ENCODE results near the gene TUB. TPM values are rescaled to one million over a fixed set of nuclear protein-coding genes. Genes with fewer than 3 reads are reported as not detected.

The TUB gene
- polyA plus RNA-seq, 1 experiment = 11.8 TPM

DNA sequence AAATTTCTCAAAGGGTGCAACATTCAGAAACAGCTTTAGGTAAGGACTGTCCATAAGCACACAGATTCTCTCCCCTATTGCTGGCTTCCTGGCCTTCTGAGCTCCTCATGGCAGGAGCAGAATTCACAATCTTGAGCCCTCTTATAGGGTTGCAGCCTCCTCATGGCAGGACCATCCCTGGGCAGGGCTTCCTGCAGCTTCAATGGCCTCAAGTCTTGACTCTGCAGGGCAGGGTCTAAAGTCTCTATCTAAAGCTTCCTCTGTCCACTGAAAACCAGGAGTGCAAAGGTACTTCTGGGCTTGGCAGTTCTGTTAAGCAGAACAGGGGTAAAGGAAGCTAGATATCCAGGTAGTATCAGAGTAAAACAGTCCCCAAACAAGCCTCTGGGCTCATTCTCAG is 28.7 kb downstream of the TUB start:
- no peak overlapping the region for H3K4me3 ChIP-seq (ENCODE audit: low read depth, low read length)
- TF ChIP-seq CTCF (IDR thresholded peaks at IDR 0.05; ENCODE audit: insufficient read depth, low read depth, low read length) = no peak
- CTCF ChIA-PET = interaction anchor here (1.2 to 6.4 kb wide), 3 partner anchors 10 to 103 kb away, joined by 5 to 49 read pairs (median 16); no protein-coding TSS in a partner anchor
- peaks cover 1% of the 10 kb centered on the region; the same call in 1 of the 2 replicates for H3K36me3 ChIP-seq (ENCODE audit: control insufficient read depth, insufficient read depth, low read length)
- H3K27me3 ChIP-seq (ENCODE audit: control insufficient read depth, insufficient read depth, low read length) = peaks cover 6% of the 10 kb centered on the region; the same call in 1 of the 2 replicates
- POLR2A ChIA-PET = interaction anchor here (0.5 kb wide), 1 partner anchor 474 kb away, joined by 3 read pairs; no protein-coding TSS in a partner anchor
- no peak for DNase-seq (ENCODE audit: low read depth)

DNA sequence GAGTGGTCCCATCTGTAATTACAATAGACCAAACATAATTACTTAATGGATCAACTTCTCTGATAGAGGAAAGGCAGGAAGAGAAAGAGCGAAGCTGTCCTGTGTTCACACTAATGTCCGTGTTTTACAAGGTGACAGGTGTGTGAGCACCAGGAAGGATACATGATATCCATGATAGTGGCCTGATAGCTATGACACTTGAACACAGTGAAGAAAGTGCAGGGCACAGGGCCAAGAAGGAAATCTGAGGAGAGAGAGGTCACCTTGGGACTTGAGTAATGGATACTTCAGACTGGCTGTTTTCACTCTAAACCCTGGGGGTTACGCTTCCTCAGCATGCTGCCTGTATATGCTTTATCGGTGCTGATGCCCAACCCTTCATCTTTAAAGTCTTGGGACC is 29.4 kb downstream of the TUB start:
- ChIA-PET CTCF (interaction anchor here (2.6 to 6.4 kb wide), 2 partner anchors 11 to 153 kb away, joined by 5 to 49 read pairs; partner anchors contain the start of gene LMO1), POLR2A (no interaction called here)
- no peak overlapping the region for H3K4me3 ChIP-seq (ENCODE audit: low read depth, low read length)
- H3K36me3 ChIP-seq (ENCODE audit: control insufficient read depth, insufficient read depth, low read length) = no peaks in the 10 kb centered on the region
- no peak for TF ChIP-seq CTCF (IDR thresholded peaks at IDR 0.05; ENCODE audit: insufficient read depth, low read depth, low read length)
- peaks cover 6% of the 10 kb centered on the region; the same call in 1 of the 2 replicates for H3K27me3 ChIP-seq (ENCODE audit: control insufficient read depth, insufficient read depth, low read length)
- DNase-seq (ENCODE audit: low read depth) = no peak

- CTCF ChIA-PET = interaction anchor here (1.2 to 6.4 kb wide), 3 partner anchors 12 to 152 kb away, joined by 3 to 49 read pairs (median 5); partner anchors contain the start of gene LMO1
- no peak overlapping the region for H3K4me3 ChIP-seq (ENCODE audit: low read depth, low read length)
- TF ChIP-seq CTCF (IDR thresholded peaks at IDR 0.05; ENCODE audit: insufficient read depth, low read depth, low read length) = no peak
- POLR2A ChIA-PET = no interaction called here
- DNase-seq (ENCODE audit: low read depth) = no peak
- H3K36me3 ChIP-seq (ENCODE audit: control insufficient read depth, insufficient read depth, low read length) = no peaks in the 10 kb centered on the region
- peaks cover 6% of the 10 kb centered on the region; the same call in 1 of the 2 replicates for H3K27me3 ChIP-seq (ENCODE audit: control insufficient read depth, insufficient read depth, low read length)
Measured at GRCh38 chr11:8111636-8112035, 30.6 kb downstream of the TUB start.

GRCh38 chr11:8122173-8122764 is 41.3 kb downstream of the TUB start:
- H3K36me3 ChIP-seq (ENCODE audit: control insufficient read depth, insufficient read depth, low read length) = no peaks in the 10 kb centered on the region
- no peak overlapping the region for H3K4me3 ChIP-seq (ENCODE audit: low read depth, low read length)
- CTCF ChIA-PET = interaction anchor here (0.8 kb wide), 1 partner anchor 23 kb away, joined by 3 read pairs; no protein-coding TSS in a partner anchor
- H3K27me3 ChIP-seq (ENCODE audit: control insufficient read depth, insufficient read depth, low read length) = no peaks in the 10 kb centered on the region; the same call in 1 of the 2 replicates
- DNase-seq (ENCODE audit: low read depth) = no peak
- POLR2A ChIA-PET = no interaction called here
- no peak for TF ChIP-seq CTCF (IDR thresholded peaks at IDR 0.05; ENCODE audit: insufficient read depth, low read depth, low read length)

DNA sequence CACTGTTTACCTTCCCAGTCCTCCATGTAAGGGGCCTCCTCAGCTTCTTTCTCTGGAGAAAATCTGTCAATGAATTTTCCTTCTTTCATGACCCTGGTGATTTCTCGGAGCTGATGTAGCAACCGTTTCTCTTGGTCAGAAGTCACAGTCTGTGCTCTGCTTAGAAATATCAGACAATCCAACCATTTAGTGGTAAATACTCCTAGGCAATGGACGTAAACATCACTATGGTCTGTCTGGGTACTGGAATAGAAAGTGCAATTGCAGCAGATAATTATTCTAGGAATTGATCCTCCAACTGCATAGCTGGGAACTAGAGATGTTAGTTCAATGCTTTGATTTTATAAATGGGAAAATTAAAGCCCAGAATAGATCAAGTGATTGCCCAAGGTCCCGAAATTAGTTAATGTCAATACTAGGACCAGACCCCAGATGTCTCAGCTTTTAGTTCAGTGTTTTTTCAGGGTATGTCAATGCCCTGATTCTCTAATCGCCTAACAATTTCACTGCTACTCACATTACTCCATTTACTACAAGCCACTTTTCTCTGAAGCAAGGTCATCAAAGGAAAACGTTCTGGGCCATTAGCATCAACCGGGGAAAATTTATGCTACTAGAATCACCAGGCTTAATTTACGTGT is 45.8 kb downstream of the TUB start:
- CTCF ChIA-PET = no interaction called here
- POLR2A ChIA-PET = interaction anchor here (0.6 kb wide), 1 partner anchor 12 kb away, joined by 3 read pairs; no protein-coding TSS in a partner anchor
- no peaks in the 10 kb centered on the region; the same call in 1 of the 2 replicates for H3K27me3 ChIP-seq (ENCODE audit: control insufficient read depth, insufficient read depth, low read length)
- TF ChIP-seq CTCF (IDR thresholded peaks at IDR 0.05; ENCODE audit: insufficient read depth, low read depth, low read length) = no peak
- no peak for DNase-seq (ENCODE audit: low read depth)
- no peak overlapping the region for H3K4me3 ChIP-seq (ENCODE audit: low read depth, low read length)
- no peaks in the 10 kb centered on the region for H3K36me3 ChIP-seq (ENCODE audit: control insufficient read depth, insufficient read depth, low read length)

All from BJ (cell line).